Measurements from ENCODE around the gene CDK5.
A peak's percentile ranks its signal among the peaks of the same experiment; 100 is the strongest.
"Not testable (repeated sequence)": the region's sequence is repeated elsewhere in the genome, so short reads cannot be mapped to it uniquely, and the experiment has no call there.

Gene CDK5

DNA sequence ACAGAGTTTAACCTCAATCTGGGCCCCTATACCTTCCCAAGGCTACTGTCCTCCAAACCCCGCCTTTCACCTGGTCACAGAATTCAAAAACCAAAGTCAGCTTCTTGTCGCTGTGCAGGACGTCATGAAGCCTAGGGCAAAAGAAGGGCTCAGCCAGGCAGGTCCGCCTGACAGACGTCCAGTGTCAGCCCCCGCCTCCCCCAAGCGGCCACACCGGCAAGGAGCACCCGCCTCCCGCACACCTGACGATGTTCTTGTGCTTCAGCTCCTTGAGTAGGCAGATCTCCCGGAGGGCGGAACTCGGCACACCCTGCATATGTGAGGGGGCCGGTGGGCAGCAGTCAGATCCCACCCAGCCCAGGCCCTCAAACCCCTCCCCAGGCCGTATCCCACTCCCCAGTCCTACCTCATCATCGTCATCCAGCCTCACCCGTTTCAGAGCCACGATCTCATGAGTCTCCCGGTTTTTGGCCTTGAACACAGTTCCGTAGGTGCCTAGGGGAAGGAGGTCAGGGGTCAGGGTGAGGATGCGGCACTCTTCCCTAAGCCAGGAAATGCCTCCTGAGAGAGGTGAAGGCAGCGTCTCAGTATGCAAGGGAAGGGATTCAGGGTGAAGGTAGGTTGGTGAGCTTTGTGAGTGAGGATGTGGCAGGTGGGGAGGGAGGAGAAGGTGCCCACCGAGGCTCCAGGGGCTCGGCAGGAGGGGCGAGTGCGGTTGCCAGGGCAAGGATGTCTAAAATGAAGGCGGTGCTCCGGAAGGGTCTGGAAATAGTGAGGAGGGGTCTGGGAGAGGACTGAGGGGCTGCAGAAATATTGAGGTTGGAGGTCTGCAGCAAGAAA is 811 bp downstream of the CDK5 start:
- no peak for DNase-seq

DNA sequence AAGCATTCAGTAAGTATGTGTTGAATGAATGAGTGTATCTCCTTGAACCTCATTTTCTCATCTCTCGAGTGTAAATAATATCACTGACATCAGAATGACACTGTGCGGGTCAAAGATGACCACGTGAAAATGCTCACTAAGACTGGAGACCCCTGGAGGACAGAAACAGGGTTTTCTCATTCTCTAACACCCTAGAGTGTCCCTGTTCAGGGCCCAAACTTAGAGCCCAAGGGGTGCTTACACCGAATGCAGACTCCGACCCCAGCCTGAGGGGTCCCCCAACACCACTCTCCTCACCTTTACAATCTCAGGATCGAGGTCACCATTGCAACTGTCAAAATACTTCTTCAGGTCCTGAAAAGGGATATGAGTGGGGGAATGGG is 1.4 kb downstream of the CDK5 start:
- DNase-seq, result no peak

DNA sequence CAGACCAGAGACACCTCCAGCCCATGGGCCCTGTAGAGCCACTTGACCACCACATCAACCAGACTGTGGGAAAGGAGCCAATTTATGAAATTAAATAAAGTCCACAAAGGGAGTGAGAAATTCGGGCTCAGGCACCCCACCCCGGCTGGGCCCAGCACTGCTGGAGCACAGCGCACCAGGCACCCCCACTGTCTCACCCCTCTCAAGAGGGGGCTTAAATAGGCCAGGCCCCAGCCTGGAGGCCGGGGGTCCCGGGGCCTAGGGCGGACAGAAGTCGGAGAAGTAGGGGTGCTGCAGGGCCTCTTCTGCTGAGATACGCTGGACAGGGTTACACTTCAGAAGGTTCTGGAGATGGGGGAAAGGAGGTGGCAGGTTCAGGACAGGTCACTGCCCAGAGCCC is 3.9 kb downstream of the CDK5 start:
- no peak for DNase-seq

DNA sequence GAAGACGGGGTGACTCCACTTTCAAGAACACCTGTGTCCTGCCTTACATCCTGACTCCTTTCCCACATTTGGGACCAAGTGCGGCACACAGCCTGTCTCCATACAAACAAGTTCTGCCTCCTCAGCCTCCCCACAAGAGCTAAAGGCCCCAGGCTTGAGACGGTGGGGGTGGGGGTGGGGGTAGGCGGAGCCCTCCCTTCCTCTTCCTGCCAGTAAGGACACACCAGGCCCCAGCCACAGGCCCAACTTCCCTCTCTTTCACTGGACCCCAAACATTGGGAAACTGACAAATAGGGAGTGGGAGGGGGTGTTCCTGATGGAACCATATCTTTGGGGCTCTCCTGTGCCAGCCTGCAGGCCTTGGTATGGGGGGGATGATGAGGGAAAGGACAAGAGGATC is 4.6 kb downstream of the CDK5 start:
- no peak for DNase-seq

DNA sequence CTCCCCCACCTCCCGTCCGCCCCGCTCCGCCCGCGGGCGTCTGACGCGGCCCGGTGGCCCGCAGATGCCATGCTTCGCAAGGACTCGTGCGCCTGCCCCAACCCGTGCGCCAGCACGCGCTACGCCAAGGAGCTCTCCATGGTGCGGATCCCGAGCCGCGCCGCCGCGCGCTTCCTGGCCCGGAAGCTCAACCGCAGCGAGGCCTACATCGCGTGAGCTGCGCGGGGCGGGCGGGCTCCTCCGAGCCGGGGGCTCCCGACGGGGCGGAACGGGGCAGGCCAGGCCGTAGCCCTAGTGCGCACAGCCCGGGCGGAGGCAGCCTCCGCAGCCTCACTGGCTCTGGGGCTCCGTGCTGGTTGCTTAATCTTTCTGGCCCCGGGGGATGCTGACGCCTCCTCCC is 6.6 kb downstream of the CDK5 start:
- DNase-seq, result peak; percentile 39

DNA sequence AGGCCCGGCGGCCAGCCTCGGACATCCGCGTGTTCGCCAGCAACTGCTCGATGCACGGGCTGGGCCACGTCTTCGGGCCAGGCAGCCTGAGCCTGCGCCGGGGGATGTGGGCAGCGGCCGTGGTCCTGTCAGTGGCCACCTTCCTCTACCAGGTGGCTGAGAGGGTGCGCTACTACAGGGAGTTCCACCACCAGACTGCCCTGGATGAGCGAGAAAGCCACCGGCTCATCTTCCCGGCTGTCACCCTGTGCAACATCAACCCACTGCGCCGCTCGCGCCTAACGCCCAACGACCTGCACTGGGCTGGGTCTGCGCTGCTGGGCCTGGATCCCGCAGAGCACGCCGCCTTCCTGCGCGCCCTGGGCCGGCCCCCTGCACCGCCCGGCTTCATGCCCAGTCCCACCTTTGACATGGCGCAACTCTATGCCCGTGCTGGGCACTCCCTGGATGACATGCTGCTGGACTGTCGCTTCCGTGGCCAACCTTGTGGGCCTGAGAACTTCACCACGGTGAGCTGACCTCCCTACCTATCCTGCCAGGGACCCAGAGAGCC is 8.7 kb downstream of the CDK5 start:
- no peak for DNase-seq

DNA sequence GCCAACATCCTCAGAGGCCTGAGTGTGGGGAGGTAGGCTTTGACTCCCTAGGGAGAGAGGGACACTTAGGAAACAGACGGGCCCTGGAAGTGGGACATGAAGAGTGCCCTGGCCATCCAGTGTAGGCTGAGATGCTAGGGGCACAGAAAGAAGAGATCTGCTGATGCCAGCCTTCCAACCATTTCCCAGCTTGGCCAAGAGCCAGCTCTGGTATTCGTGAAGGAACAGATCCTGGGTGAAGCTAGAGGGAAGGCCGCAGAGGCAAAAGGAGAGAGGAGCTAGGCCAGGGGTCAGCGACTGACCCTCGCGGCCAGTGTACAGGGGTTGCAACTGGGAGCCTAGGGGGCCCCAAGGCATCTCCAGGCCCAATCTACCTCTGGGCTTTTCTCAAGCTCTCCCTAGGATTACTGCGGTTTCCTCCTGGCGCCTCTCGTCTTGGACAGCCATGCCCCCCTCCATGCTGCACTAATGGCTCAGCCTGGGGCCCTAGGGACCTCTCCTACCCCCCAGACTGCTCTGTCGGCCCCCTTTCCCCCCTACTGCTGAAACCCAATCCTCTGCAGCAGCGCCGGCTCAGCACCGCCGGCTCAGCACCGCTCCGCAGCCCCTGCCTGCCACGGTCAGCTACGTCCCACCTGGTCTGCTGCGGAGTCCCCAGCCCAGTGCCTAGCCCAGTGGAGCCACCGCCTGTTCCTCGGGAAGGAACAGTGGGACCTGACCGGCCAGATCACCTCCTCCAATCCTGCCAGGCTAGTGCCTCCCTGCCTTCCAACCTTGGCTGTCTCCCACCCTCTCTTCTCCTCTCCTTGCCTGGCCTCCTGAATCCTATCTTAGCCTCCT is 9.5 kb downstream of the CDK5 start, which contains the start of gene ASIC3:
TSS of gene ASIC3 (plus strand) at position 556 of the 840 bp plus-strand sequence. CDS start 355 bp downstream, outside the sequence.
- no peak for DNase-seq

DNA sequence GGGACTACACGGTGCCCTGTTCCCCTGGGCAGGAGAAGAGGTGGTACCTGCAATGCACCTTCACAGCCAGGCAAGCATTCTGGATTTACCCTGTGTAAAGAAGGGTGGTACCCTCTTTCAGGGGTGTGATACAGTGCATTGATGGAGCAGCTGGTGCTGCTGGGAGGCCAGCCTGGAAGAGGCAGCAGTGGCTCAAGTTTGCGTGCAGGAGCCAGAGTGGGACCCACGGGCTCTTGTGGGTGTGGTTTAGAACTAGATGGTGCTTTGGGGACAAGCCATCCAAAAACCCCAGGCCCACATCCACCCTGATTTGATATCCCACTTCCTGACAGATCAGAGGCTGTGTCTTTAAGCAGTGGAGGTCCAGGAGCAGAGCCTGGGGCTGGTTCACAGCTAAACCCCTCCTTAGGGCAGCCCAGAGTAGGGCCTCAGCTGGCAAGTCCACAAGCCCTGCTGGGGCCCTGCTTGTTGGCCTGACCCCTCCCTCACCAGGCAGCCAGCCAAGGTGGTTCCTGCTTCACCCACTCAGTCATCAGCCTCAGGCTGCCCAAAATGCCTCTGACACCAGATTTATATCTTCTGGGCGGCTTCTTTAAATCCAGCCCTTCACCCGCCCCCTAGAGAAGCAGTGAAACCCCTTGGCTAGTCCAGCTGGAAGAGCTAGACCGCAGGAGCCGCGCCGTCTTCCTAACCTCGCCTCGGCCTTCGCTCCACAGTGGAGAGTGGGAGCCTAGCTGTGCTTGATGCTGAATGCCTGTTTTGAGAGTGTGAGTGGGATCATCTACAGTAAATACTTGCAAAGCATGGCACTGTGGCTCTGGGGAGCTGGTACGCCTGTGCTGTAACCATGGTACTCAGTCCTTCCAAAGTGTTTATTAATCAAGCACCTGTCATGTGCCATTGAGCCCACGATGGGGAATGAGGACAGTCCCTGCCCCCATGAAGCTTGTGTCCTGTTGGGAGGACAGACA is 10.8 kb downstream of the CDK5 start:
- no peak for DNase-seq

DNA sequence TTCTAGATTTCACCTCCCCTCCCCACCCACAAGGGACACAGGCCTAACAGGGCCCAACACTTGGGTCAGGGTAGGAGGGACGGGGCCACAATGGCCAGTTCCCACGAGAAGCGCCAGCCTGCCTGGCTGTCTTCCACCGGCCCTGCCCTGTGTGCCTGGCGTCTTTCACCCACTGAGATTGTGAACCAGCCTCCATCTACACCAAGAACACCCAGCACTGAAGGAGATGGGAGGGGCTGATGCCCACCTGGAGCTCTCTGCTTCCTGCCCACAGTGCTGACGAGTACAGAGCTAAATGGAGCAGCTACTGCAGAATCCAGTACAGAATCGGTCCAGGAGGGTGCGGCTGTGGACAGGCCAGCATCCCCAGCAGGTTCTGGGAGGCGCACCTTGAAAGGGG is 11.7 kb downstream of the CDK5 start:
- no peak for DNase-seq

DNA sequence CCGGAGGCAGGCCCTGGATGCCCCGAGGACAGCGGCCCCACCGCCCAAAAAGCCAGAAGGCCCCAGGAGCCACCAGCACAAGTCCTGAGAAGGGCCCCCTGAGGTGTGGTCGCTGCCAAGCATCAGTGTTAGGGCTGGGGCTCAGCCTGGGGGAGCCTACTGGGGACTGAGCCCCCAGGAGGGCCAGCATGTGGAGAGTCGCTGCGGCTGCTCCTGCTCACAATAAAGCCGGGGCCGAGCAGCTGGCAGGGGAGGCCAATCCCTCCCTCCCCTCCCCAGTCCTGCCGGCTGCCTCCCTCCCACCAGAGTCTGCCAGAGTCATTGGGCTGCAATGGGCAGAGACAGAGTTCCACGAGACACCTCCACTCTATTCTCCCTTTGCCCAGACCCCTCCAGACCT is 12.4 kb downstream of the CDK5 start:
- no peak for DNase-seq

DNA sequence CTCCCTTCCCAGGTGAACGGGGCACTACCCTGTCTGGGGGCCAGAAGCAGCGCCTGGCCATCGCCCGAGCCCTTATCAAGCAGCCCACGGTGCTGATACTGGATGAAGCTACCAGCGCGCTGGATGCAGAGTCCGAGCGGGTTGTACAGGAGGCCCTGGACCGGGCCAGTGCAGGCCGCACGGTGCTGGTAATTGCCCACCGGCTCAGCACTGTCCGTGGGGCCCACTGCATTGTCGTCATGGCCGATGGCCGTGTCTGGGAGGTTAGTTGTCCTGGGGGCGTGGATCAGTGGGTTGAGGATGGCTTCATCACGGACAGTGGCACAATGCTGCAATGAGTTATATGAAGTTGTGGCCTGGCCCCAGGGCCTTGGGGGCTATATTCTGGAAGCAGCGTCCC is 13.7 kb downstream of the CDK5 start:
- no peak for DNase-seq

DNA sequence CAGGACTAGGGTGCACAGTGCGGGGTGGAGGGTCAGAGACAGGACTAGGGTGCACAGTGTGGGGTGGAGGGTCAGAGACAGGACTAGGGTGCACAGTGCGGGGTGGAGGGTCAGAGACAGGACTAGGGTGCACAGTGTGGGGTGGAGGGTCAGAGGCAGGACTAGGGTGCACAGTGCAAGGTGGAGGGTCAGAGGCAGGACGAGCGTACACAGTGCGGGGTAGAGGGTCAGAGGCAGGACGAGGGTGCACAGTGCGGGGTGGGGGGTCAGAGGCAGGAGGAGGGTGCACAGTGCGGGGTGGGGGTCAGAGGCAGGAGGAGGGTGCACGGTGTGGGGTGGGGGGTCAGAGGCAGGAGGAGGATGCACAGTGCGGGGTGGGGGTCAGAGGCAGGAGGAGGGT is 14.2 kb downstream of the CDK5 start:
- DNase-seq, result not testable (repeated sequence)

DNA sequence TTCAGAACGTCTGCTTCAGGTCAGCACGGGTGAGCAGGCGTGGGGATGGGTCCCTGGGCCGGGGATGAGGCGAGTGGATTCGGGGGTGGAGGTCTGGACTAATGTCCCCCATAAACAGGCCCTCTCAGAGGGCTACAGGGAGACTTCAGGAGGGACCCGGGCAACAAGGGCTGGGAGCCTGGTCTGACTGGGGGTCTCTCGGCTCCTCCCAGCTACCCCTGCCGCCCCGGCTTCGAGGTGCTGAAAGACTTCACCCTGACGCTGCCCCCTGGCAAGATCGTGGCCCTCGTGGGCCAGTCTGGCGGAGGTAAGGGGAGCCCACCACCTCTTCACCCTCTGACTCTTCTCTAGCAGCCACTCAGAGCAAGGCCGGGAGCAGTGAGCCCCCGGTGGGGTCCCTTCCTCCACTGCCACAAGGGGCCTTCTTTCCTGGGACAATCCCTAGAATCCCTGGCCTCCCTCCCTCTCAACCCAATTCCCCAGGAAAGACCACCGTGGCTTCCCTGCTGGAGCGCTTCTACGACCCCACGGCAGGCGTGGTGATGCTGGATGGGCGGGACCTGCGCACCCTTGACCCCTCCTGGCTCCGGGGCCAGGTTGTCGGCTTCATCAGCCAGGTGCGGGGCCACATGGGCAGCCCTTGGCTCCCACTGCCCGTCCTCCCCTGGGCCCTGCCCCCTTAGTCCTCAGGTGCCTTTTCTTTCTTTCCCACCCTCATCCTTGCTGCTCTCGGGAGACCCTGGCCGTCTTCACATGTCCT is 16.9 kb downstream of the CDK5 start:
- DNase-seq, result no peak

DNA sequence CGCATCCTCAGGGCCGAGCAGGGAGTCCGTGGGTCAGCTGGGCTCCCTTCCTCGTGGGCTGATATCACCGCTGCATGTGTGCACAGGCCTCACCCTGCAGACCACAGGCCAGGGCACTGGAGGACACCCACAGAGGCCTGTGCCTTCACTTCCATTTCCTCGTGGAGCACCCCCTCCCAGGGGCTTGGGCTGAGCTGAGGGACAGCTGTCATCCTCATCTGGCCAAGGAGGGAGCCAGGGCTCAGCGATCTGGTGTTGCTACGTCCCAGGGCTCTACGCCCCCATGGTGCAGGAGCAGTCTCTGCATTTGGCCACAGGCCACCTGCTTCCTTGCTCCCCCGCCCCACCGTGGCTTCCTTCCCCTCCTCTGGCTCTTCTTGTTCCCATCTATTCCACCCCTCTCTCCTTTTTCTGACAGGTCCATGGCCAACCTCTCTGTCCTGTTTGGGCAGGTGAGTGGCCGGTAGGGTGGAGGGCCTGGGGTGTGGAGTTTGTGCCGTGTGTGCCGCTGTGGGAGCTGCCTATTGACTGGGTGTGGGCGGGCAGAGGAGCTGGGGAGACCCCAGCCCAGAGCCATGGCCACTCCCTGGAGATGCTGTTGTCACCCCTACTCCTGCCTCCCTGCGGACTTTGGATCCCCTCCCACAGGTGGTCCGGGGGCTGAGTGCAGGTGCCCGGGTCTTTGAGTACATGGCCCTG is 17.7 kb downstream of the CDK5 start:
- no peak for DNase-seq

DNA sequence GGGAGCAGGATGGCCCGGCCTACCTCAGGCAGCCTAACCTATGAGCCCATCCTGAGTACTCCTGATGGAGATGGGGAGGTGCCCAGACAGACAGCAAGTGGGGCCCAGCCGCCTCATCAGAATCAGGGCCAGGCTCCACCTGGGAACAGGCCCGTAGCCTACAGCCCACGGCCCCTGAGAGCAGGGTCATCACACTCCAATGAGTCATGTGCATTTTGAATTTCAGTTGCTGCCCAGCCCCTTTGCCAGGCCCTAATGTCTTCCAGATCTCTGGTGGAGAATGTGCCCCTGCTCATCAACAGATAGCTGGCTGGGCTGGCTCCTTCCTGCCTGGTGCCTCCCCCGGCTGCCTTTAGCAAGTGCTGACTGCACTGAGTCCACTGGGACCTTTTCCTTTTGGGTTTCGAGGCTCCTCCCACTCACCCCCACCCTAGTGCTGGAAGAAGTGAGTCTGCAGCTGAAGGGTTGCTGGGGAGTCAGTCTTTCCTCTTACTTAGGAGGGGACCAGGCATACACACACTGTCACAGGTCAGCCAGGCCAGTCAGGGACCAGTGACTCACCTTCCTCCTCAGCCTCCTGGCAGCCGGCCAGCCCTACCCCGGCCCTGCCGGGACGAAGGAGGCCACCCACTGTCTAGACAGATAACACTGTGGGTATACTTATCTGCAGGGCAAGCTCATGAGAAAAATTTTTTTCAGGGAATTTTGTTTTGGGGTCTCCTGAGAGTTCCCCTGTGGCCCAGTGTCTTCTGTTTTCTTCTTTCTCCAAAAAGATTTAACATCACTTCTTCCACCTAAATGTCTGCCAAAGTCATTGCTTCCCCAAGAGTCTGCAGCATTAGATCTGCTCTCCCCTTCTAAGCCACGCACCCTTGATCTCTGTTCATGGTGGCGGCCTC is 18.5 kb downstream of the CDK5 start:
- peak; percentile 23 for DNase-seq

DNA sequence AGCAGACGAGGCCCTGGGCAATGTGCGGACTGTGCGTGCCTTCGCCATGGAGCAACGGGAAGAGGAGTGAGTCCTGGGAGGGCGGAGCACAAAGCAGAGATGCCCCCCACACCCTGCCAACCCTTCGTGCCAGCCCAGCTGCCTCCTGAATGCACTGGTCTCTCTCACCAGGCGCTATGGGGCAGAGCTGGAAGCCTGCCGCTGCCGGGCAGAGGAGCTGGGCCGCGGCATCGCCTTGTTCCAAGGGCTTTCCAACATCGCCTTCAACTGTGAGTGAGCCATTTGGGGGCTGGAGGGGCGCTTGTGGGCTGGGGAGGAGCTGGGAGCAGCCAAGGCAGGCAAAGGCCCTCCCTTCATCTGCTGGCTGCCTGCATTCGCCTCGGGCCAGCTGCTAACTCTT is 21.8 kb downstream of the CDK5 start:
- no peak for DNase-seq

DNA sequence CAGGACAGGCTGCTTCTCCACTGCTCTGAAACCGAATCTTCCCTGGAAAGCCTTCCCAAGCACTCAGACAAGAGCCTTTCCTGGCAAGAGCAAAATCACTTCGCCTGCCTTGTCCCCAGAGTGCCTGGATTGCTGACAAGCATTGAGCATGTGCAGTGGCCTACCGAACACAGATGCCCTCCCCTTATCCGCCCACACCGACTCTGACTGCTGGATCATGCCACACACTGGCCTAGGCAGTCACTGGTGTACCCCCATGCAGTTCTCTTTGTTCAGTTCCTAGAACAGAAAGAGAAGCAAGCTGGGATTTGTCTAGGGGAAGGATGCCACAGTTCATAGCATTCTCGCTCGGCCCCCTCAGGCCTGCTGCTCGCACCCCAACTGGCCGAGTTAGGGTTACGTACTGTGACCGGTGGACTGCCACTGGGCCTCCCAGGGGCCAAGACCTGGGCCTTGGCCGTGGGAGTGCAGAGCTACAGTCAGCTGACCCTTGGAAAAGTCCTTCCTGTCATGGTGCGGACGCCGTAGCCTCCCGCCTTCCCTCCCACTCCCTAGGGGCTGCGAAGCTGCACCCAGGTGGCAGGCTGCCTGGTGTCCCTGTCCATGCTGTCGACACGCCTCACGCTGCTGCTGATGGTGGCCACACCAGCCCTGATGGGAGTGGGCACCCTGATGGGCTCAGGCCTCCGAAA is 22.5 kb downstream of the CDK5 start:
- DNase-seq, result no peak

DNA sequence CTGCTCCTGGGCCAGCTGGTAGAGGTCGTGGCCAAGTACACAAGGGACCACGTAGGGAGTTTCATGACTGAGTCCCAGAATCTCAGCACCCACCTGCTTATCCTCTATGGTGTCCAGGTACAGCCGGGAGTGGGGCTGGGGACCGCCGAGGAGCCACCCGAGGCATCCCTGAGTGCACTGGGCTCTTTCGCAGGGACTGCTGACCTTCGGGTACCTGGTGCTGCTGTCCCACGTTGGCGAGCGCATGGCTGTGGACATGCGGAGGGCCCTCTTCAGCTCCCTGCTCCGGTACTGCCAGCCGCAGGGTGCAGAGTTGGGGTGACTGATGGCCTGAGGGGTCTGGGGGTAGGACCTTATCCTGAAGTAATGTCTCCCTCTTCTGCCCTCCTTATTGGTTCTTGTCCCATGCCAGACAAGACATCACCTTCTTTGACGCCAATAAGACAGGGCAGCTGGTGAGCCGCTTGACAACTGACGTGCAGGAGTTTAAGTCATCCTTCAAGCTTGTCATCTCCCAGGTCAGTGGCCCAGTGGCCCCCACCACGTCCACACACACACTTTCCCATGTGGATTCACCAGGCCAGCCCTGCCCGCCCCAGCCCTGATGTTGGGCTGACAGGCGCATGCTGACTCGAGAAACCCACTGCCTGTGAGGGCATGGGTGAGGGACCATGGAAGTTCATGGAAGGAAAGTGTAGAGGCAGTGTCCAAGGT is 23.2 kb downstream of the CDK5 start:
- DNase-seq, result no peak

DNA sequence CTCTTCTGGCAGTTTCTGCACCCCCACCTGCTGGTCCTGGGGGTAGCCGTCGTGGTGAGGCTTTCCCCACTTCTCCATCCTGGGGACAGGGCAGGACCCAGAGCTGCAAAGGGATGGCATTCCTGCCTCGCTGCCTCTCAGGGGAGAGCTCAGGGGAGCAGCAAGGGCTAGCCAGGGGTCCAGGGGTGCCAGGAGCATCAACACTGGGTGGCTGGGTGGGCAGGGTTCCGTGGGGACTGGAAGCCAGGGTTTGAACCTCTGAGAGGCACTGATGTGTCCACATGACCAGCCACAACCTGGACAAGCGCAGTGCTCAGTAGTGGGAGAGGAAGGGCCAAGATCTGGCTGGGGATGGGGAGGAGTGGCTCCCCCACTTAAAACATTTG is 23.8 kb downstream of the CDK5 start:
- DNase-seq, result no peak

All from effector CD4-positive, alpha-beta T cell (primary cell).